NCI-H187 treated with DMSO at 0.1 percent for 48 hours (cell line): ENCODE measurements around the gene CDKL5.

Experiments
- DNase-seq: peaks from one replicate; lab custom pipeline; 2025; lab: John Stamatoyannopoulos, UW

The CDKL5 gene

GRCh38 chrX:18647621-18648020 lies 222.2 kb downstream of the CDKL5 start:
- DNase-seq: no peak

GRCh38 chrX:18649498-18649951 lies 224.1 kb downstream of the CDKL5 start:
- no peak for DNase-seq

- DNase-seq: no peak
These were observed 225.3 kb downstream of the CDKL5 start for GRCh38 chrX:18650662-18651061.

GRCh38 chrX:18652636-18653035 lies 227.2 kb downstream of the CDKL5 start:
- DNase-seq: no peak

- DNase-seq: peak; percentile 9
These were observed 229.7 kb downstream of the CDKL5 start for GRCh38 chrX:18654875-18655836.

GRCh38 chrX:18661273-18661672 lies 235.9 kb downstream of the CDKL5 start:
- no peak for DNase-seq

GRCh38 chrX:18664947-18665346 lies 239.5 kb downstream of the CDKL5 start:
- no peak for DNase-seq

GRCh38 chrX:18666614-18667013 lies 241.2 kb downstream of the CDKL5 start:
- DNase-seq: no peak

- DNase-seq: peak; percentile 53
These were observed 242.8 kb downstream of the CDKL5 start for GRCh38 chrX:18668071-18668835.

- DNase-seq: no peak
These were observed 246.6 kb downstream of the CDKL5 start, which contains the start of gene RS1 for GRCh38 chrX:18672008-18672407. Gene RS1 (minus strand): TSS chrX:18672108. CDS start chrX:18672068, 40 bp downstream.

- no peak for DNase-seq
These were observed 249.0 kb downstream of the CDKL5 start for GRCh38 chrX:18674417-18674787.

- DNase-seq: peak; percentile 5
These were observed 249.7 kb downstream of the CDKL5 start for GRCh38 chrX:18674788-18675735.

- no peak for DNase-seq
These were observed 250.6 kb downstream of the CDKL5 start for GRCh38 chrX:18676050-18676449.

- DNase-seq: no peak
These were observed 251.1 kb downstream of the CDKL5 start for GRCh38 chrX:18676470-18676869.

- DNase-seq: no peak
These were observed 251.9 kb downstream of the CDKL5 start for GRCh38 chrX:18677161-18677869.

GRCh38 chrX:18681996-18682395 lies 256.6 kb downstream of the CDKL5 start:
- no peak for DNase-seq

- no peak for DNase-seq
These were observed 257.6 kb downstream of the CDKL5 start for GRCh38 chrX:18682979-18683387.

- no peak for DNase-seq
These were observed 262.6 kb downstream of the CDKL5 start for GRCh38 chrX:18687856-18688495.

GRCh38 chrX:18691431-18691830 lies 266.0 kb downstream of the CDKL5 start:
- DNase-seq: no peak

- no peak for DNase-seq
These were observed 267.1 kb downstream of the CDKL5 start for GRCh38 chrX:18692541-18692940.

- DNase-seq: no peak
These were observed 271.2 kb downstream of the CDKL5 start for GRCh38 chrX:18696653-18697052.
